NCI-H146 treated with DMSO at 0.1 percent for 48 hours (cell line): Measurements from ENCODE around the gene RNF223.
"Not testable (repeated sequence)": the region's sequence is repeated elsewhere in the genome, so short reads cannot be mapped to it uniquely, and the experiment has no call there.

Source experiments
- DNase-seq: peaks from one replicate; lab custom pipeline; 2025; ENCODE audit not compliant: unreplicated experiment; lab: John Stamatoyannopoulos, UW

Gene RNF223

GRCh38 chr1:1031659-1032235 lies 42.4 kb downstream of the RNF223 start:
- no peak for DNase-seq

DNA sequence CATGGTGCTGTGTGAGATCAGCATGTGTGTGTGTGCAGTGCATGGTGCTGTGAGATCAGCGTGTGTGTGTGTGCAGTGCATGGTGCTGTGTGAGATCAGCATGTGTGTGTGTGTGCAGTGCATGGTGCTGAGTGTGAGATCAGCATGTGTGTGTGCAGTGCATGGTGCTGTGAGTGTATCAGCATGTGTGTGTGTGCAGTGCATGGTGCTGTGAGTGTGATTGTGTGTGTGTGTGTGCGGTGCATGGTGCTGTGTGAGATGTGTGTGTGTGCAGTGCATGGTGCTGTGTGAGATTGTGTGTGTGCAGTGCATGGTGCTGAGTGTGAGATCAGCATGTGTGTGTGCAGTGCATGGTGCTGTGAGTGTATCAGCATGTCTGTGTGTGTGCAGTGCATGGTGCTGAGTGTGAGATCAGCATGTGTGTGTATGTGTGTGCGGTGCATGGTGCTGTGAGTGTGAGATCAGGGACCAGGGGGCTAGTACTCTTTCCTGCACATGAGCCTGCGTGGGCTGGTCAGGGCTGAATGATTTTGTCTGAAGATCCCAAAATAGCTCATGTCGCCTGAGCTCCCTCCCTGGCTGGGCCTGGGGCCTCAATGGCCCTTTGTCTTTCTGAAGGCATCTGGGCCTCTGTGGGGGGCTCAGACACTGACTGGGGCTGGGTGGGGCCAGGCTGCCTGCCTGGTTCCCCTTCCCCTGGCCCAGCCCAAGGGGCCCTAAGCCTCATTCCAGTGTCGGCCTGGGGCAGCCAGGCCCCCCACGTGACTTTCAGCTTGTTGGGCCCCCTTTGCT lies 43.0 kb downstream of the RNF223 start:
- not testable (repeated sequence) for DNase-seq

DNA sequence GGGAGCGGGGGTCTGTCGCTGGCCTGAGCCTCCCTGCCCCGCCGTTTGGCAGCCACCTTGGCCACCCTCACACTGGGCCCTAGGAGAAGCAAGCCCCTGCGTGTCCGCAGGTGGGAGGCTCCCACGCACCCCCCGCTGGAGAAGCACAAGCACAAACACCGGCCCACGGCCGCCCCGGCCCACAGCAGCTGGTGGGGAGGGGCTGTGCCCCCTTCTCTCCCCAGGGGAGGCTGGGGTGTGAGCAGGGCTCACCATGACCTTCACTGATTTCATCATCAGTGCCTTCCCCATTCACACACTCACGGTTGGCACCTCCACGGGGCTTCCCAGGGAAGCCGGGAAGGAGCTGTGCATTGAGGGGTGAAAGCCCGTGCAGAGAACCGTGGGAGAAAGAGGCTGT lies 46.3 kb downstream of the RNF223 start:
- DNase-seq: no peak

DNA sequence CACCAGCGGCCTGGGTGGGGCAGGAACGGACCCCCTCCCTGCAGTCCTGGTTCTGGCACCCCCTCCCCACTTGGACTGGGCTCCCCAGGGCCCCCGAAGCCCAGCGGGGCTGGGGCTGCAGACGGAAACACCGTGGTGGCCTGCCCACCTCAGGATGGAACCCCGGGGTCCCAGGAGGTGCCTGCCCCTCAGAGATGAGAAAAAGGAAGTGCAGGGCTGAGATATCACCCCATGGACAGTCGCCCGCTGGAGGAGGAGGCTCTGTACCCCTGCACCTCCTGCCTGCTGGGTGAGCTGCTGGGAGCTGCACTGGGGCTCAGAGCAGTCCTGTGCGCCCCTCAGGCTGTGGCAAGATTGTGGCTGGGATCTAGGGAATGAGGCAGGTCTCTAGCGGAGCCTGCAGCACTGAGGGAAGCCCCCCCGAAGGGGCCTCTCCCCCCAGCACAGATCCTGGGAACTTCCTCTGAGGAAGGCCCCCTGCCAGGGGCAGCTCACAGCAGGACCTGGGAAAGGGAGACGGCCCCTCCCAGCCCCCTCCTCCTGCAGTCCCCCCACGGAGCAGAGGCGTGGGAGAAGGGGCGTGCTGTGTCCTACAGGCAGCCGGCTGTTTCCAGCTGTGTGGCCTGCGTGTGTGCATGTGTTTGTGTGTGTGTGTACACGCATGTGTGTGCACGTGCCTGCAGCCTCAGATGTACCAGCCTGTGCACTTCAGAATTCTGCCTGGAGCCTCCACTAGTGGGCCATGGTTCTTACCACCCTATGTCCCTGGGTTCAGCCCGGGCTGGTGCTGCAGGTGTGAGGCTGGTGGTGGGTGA lies 47.3 kb downstream of the RNF223 start:
- no peak for DNase-seq

DNA sequence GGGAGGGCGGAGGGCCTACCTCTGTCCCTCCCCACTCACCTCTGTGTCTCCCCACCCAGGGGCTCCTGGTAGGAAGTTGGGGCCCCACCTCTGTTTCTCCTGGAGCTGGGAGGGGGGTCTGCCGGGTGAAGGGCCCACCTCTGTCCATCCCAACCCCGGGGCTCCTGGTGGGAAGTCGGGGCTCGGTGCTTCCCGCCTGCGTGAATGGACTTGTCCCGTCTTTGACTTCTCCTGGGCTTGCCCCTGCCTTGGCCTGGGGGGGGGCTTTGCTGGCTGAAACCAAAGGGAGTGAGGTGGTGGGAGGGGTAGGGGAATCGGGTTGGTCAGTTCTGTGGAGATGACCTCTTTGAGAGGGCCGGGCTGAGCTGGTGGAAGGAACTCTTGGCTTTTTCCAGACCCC lies 48.4 kb downstream of the RNF223 start:
- no peak for DNase-seq

- no peak for DNase-seq
These were observed 49.1 kb downstream of the RNF223 start for GRCh38 chr1:1024771-1025699.

- no peak for DNase-seq
These were observed 49.8 kb downstream of the RNF223 start for GRCh38 chr1:1024149-1024770.

- DNase-seq: no peak
These were observed 50.4 kb downstream of the RNF223 start for GRCh38 chr1:1023700-1024099.

GRCh38 chr1:1022302-1023009 lies 51.6 kb downstream of the RNF223 start:
- no peak for DNase-seq

GRCh38 chr1:1021920-1022259 lies 52.2 kb downstream of the RNF223 start:
- no peak for DNase-seq

DNA sequence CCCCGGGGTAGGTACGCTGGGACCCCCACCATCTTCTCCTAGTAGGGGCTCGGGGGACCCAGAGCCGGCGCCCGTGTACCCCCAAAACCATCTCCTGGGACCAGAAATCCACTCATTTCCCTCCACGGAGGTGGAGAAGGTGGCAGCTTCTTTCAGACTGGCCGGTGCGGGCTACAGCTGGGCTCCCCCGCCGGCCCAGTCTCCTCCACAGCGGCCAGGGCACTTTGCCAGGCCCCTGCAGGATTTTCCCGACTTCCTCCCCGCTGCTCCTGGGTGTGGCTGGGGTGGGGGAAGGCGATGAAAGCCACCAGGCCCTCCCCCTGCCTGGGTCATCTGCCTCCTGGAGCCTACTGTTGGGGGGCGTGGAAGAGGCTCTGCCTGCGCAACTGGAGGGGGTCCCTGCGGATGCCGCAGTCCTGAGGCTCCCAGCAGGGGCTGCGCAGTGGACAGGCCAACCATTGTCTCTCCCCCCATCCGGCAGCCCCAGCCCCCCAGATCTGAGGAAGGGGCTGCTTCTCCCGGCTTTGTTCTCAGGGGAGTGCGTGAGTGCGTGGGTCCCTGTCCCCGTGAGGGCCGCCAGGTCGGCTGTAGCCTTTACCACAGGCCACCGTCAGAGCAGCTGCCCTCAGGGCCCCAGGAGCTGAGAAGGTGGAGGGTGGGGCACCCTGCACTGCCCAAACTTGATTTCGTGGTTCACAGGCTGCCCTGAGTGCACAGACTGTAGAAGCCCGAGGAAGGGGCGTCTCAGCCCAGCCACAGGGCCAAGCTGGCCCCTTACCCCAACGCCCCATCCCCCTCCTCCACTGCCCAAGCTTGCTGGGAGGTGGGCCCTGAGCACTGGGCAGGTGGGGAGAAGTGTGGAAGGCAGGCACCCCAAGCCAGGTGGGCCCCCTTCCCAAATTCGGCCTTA lies 52.8 kb downstream of the RNF223 start:
- DNase-seq: no peak
